Measurements from ENCODE around the gene ABCA7. TPM values are rescaled to one million over a fixed set of nuclear protein-coding genes. Genes with fewer than 3 reads are reported as not detected.
A peak's percentile ranks its signal among the peaks of the same experiment; 100 is the strongest.

The ABCA7 gene
- total and polyA plus RNA-seq, 4 donors: 3.0 to 60.9 (median 4.8) TPM

DNA sequence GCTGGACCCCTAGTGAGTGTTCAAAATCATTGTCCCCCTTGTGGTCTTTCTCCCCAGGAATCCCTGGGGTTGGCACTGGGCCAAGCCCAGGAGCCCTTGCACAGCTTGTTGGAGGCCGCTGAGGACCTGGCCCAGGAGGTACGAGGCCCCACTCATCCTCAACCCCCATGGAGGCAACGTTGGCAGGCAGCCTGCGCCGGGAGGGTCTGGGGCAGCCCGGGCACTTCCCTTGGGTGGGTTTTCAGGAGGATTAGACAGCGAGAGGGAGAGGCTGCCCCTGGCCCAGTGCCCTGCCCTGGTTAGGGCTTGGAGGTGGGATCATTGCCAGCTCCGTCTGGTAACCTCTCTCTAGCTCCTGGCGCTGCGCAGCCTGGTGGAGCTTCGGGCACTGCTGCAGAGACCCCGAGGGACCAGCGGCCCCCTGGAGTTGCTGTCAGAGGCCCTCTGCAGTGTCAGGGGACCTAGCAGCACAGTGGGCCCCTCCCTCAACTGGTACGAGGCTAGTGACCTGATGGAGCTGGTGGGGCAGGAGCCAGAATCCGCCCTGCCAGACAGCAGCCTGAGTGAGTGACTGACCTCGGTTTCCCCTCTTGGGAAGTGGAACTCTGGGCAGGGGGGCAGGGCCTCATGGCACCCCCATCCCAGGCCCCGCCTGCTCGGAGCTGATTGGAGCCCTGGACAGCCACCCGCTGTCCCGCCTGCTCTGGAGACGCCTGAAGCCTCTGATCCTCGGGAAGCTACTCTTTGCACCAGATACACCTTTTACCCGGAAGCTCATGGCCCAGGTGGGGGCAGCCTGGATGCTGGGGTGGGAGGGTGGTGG, 3.0 kb downstream of the ABCA7 start:
- 73% methylated on average over 23 of the region's 23 CpGs for WGBS
- Histone ChIP-seq H3K4me3 (ENCODE audit: low read depth in 1 of 3, low read length in 3 of 3) (no peak overlapping the region), H3K36me3 (ENCODE audit: control insufficient read depth in 4 of 4, insufficient read depth in 3 of 4, low read depth in 1 of 4, low read length in 3 of 4) (peaks cover 0 to 3% (median 0%) of the 10 kb centered on the region in 4 donors), H3K4me1 (ENCODE audit: control insufficient read depth in 4 of 4, insufficient read depth in 4 of 4, low read length in 3 of 4) (peaks cover 5 to 26% (median 16%) of the 10 kb centered on the region in 4 donors), H3K27me3 (ENCODE audit: control insufficient read depth in 4 of 4, insufficient read depth in 4 of 4, low read length in 3 of 4) (no peaks in the 10 kb centered on the region), H3K27ac (ENCODE audit: low read depth in 1 of 2, low read length in 2 of 2) (peak overlapping the region in 1 of 2 donors; percentile 22), H3K9me3 (ENCODE audit: control insufficient read depth in 4 of 4, low read length in 3 of 4) (no peaks in the 10 kb centered on the region), H3K9ac (ENCODE audit: low read depth in 1 of 2, low read length in 2 of 2) (no peak overlapping the region)
- TF ChIP-seq YY1 (IDR thresholded peaks at IDR 0.05) (no peak), RXRA (IDR thresholded peaks at IDR 0.05) (peak in 1 of 2 donors; percentile 20)
- no peak for DNase-seq (ENCODE audit: low spot score)

DNA sequence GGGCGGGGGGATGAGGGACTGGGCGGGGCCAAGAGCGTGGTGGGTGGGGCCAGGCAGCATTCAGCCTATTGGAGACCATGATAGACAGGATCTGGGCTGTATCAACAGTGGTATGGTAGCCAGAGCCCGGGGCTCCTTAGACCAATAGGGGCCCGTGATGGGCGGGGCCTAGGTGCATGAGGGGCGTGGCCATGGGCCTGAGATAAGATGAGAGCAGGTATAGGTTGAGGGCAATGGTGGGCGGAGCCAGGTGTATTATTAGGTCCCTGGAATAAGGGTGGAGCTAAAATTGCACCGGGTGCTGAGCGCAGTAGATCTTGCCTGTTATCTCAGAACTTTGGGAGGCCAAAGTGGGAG, 5.3 kb downstream of the ABCA7 start:
- H3K27ac ChIP-seq (ENCODE audit: low read depth in 1 of 2, low read length in 2 of 2): no peak overlapping the region
- DNase-seq (ENCODE audit: low spot score): peak; percentile 60
- H3K9ac ChIP-seq (ENCODE audit: low read depth in 1 of 2, low read length in 2 of 2): no peak overlapping the region
- H3K27me3 ChIP-seq (ENCODE audit: control insufficient read depth in 4 of 4, insufficient read depth in 4 of 4, low read length in 3 of 4): no peaks in the 10 kb centered on the region
- peaks cover 4 to 15% (median 9%) of the 10 kb centered on the region in 4 donors for H3K4me1 ChIP-seq (ENCODE audit: control insufficient read depth in 4 of 4, insufficient read depth in 4 of 4, low read length in 3 of 4)
- WGBS: 86% methylated on average over 10 of the region's 10 CpGs
- H3K9me3 ChIP-seq (ENCODE audit: control insufficient read depth in 4 of 4, low read length in 3 of 4): no peaks in the 10 kb centered on the region
- H3K4me3 ChIP-seq (ENCODE audit: low read depth in 1 of 3, low read length in 3 of 3): no peak overlapping the region
- TF ChIP-seq, protein P1, sequence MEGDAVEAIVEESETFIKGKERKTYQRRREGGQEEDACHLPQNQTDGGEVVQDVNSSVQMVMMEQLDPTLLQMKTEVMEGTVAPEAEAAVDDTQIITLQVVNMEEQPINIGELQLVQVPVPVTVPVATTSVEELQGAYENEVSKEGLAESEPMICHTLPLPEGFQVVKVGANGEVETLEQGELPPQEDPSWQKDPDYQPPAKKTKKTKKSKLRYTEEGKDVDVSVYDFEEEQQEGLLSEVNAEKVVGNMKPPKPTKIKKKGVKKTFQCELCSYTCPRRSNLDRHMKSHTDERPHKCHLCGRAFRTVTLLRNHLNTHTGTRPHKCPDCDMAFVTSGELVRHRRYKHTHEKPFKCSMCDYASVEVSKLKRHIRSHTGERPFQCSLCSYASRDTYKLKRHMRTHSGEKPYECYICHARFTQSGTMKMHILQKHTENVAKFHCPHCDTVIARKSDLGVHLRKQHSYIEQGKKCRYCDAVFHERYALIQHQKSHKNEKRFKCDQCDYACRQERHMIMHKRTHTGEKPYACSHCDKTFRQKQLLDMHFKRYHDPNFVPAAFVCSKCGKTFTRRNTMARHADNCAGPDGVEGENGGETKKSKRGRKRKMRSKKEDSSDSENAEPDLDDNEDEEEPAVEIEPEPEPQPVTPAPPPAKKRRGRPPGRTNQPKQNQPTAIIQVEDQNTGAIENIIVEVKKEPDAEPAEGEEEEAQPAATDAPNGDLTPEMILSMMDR (IDR thresholded peaks at IDR 0.05; ENCODE audit: low read depth, low read length, missing input control): no peak
- TF ChIP-seq NR2F2 (IDR thresholded peaks at IDR 0.05): no peak
- no peak for TF ChIP-seq FOXA2 (IDR thresholded peaks at IDR 0.05)
- TF ChIP-seq, protein P2, sequence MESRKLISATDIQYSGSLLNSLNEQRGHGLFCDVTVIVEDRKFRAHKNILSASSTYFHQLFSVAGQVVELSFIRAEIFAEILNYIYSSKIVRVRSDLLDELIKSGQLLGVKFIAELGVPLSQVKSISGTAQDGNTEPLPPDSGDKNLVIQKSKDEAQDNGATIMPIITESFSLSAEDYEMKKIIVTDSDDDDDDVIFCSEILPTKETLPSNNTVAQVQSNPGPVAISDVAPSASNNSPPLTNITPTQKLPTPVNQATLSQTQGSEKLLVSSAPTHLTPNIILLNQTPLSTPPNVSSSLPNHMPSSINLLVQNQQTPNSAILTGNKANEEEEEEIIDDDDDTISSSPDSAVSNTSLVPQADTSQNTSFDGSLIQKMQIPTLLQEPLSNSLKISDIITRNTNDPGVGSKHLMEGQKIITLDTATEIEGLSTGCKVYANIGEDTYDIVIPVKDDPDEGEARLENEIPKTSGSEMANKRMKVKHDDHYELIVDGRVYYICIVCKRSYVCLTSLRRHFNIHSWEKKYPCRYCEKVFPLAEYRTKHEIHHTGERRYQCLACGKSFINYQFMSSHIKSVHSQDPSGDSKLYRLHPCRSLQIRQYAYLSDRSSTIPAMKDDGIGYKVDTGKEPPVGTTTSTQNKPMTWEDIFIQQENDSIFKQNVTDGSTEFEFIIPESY (IDR thresholded peaks at IDR 0.05): no peak
- TF ChIP-seq RXRA (IDR thresholded peaks at IDR 0.05): no peak
- H3K36me3 ChIP-seq (ENCODE audit: control insufficient read depth in 4 of 4, insufficient read depth in 3 of 4, low read depth in 1 of 4, low read length in 3 of 4): peaks cover 0 to 3% (median 0%) of the 10 kb centered on the region in 4 donors

DNA sequence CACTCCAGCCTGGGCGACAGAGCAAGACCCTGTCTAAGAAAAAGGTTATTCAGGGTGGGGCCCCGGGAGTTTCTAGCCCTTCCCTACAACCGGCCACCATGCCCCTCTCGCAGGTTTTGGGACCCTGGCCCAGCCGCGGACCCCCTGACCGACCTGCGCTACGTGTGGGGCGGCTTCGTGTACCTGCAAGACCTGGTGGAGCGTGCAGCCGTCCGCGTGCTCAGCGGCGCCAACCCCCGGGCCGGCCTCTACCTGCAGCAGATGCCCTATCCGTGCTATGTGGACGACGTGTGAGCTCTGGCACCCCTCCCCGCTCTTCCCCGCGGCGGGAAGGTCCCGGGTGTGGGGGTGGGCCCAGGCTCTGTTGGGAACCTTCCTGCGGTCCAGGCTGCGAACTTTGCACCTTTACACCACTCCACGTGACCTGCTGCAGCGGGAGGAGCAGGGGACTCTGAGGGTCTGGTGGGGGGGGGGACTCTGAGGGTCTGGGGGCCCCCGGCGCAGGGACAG, 6.3 kb downstream of the ABCA7 start:
- peaks cover 0 to 6% (median under 1%) of the 10 kb centered on the region in 4 donors for H3K4me1 ChIP-seq (ENCODE audit: control insufficient read depth in 4 of 4, insufficient read depth in 4 of 4, low read length in 3 of 4)
- WGBS: 76% methylated on average over 33 of the region's 33 CpGs
- no peak for TF ChIP-seq RAD21 (IDR thresholded peaks at IDR 0.05)
- no peak for TF ChIP-seq RXRA (IDR thresholded peaks at IDR 0.05)
- TF ChIP-seq, protein P1 (IDR thresholded peaks at IDR 0.05; ENCODE audit: low read depth, low read length, missing input control): no peak
- TF ChIP-seq HNF4G (IDR thresholded peaks at IDR 0.05): no peak
- TF ChIP-seq SP1 (IDR thresholded peaks at IDR 0.05): no peak
- no peak for TF ChIP-seq NR2F2 (IDR thresholded peaks at IDR 0.05)
- no peak for TF ChIP-seq YY1 (IDR thresholded peaks at IDR 0.05)
- TF ChIP-seq EGR1 (IDR thresholded peaks at IDR 0.05; ENCODE audit: low read depth in 2 of 2): no peak
- TF ChIP-seq FOXA1 (IDR thresholded peaks at IDR 0.05): no peak
- TF ChIP-seq, protein P2 (IDR thresholded peaks at IDR 0.05): no peak
- TF ChIP-seq, protein P3, sequence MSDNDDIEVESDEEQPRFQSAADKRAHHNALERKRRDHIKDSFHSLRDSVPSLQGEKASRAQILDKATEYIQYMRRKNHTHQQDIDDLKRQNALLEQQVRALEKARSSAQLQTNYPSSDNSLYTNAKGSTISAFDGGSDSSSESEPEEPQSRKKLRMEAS (IDR thresholded peaks at IDR 0.05): no peak
- no peak for TF ChIP-seq FOXA2 (IDR thresholded peaks at IDR 0.05)
- TF ChIP-seq, protein P4, sequence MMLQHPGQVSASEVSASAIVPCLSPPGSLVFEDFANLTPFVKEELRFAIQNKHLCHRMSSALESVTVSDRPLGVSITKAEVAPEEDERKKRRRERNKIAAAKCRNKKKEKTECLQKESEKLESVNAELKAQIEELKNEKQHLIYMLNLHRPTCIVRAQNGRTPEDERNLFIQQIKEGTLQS (IDR thresholded peaks at IDR 0.05): no peak
- TF ChIP-seq GABPA (IDR thresholded peaks at IDR 0.05 in 1 of 2, conservative IDR thresholded peaks at IDR 0.05 in 1 of 2): no peak
- TF ChIP-seq HNF4A (conservative IDR thresholded peaks at IDR 0.05): no peak
- TF ChIP-seq JUND (IDR thresholded peaks at IDR 0.05): no peak
- TF ChIP-seq TAF1 (conservative IDR thresholded peaks at IDR 0.05): no peak
- no peaks in the 10 kb centered on the region for H3K27me3 ChIP-seq (ENCODE audit: control insufficient read depth in 4 of 4, insufficient read depth in 4 of 4, low read length in 3 of 4)
- peaks cover 0 to 3% (median 0%) of the 10 kb centered on the region in 4 donors for H3K36me3 ChIP-seq (ENCODE audit: control insufficient read depth in 4 of 4, insufficient read depth in 3 of 4, low read depth in 1 of 4, low read length in 3 of 4)
- no peak overlapping the region for H3K9ac ChIP-seq (ENCODE audit: low read depth in 1 of 2, low read length in 2 of 2)
- no peak for DNase-seq (ENCODE audit: low spot score)
- H3K4me3 ChIP-seq (ENCODE audit: low read depth in 1 of 3, low read length in 3 of 3): no peak overlapping the region
- H3K27ac ChIP-seq (ENCODE audit: low read depth in 1 of 2, low read length in 2 of 2): no peak overlapping the region
- H3K9me3 ChIP-seq (ENCODE audit: control insufficient read depth in 4 of 4, low read length in 3 of 4): no peaks in the 10 kb centered on the region
